ENCODE results near the gene HTR2A. TPM values are rescaled to one million over a fixed set of nuclear protein-coding genes. Genes with fewer than 3 reads are reported as not detected.

The HTR2A gene
- total RNA-seq, 1 donor from 2014 or later, result 0.19 TPM

DNA sequence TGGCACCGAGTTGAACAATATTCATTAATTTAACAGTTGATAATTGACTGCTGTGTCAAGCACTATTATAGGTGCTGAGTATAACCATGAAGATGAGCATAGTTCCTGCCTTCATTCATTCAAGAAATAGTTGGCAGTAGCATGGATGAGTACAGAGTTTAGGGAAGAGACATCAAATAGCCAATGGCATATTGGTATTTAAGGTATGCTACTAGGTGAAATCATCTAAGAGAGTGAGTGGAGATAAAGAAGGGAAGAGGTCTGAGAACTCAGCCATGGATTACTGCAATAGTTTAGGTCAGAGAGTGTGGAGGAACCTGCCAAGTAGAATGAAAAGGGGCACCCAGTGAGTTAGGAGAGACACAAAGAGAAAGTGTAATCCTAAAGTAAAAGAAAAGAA lies 4.9 kb upstream of the HTR2A start:
- H3K27ac ChIP-seq, result no peak overlapping the region
- Mint-ChIP-seq H3K36me3 (no peaks in the 10 kb centered on the region), H3K4me3 (no peak overlapping the region)

DNA sequence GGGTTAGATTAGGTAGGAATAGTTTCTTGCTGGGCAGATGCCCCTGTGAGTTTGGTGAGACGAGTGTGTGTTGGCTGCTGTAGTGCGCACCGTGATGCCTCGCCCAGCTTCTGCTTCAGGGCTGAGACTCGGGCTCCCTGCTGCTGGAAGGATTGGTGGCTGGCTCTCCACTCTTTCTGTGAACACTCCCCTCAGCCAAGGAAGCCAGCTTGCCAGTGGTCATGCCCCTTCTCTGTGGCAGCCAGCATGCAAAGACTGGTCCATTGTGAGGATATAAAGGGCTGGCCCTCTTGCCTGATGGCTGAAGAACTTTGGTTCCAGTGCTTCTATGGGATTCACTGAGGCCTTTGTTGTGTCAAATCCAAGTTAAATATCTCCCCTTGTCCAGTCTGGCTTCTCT lies 2.9 kb upstream of the HTR2A start:
- no peaks in the 10 kb centered on the region for H3K36me3 ChIP-seq
- Mint-ChIP-seq H3K4me3 (no peak overlapping the region), H3K36me3 (no peaks in the 10 kb centered on the region), H3K9me3 (no peaks in the 10 kb centered on the region), H3K4me1 (peaks cover 33% of the 10 kb centered on the region), H3K27me3 (ENCODE audit: insufficient read depth, low read depth) (no peaks in the 10 kb centered on the region), H3K27ac (no peak overlapping the region)
- H3K4me3 ChIP-seq, result no peak overlapping the region
- DNase-seq (ENCODE audit: low spot score), result no peak
- TF ChIP-seq EZH2 (IDR thresholded peaks at IDR 0.05) (no peak), EZH2phosphoT487 (IDR thresholded peaks at IDR 0.05) (no peak)
- TF ChIP-seq, protein P1, sequence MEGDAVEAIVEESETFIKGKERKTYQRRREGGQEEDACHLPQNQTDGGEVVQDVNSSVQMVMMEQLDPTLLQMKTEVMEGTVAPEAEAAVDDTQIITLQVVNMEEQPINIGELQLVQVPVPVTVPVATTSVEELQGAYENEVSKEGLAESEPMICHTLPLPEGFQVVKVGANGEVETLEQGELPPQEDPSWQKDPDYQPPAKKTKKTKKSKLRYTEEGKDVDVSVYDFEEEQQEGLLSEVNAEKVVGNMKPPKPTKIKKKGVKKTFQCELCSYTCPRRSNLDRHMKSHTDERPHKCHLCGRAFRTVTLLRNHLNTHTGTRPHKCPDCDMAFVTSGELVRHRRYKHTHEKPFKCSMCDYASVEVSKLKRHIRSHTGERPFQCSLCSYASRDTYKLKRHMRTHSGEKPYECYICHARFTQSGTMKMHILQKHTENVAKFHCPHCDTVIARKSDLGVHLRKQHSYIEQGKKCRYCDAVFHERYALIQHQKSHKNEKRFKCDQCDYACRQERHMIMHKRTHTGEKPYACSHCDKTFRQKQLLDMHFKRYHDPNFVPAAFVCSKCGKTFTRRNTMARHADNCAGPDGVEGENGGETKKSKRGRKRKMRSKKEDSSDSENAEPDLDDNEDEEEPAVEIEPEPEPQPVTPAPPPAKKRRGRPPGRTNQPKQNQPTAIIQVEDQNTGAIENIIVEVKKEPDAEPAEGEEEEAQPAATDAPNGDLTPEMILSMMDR (IDR thresholded peaks at IDR 0.05), result no peak
- H3F3A ChIP-seq (ENCODE audit: low read depth), result no peaks in the 10 kb centered on the region
- no peaks in the 10 kb centered on the region for H3K9me3 ChIP-seq (ENCODE audit: low read depth)
- H3K27ac ChIP-seq, result no peak overlapping the region
- no peak overlapping the region for H3K9ac ChIP-seq
- no peaks in the 10 kb centered on the region for H3K79me2 ChIP-seq (ENCODE audit: low read depth)
- no peak overlapping the region for H3K4me2 ChIP-seq
- no peak overlapping the region for H2AFZ ChIP-seq (replicated peaks)
- peaks cover 22% of the 10 kb centered on the region for H3K4me1 ChIP-seq
- H4K20me1 ChIP-seq (ENCODE audit: low read depth), result no peaks in the 10 kb centered on the region
- no peaks in the 10 kb centered on the region for H3K27me3 ChIP-seq

More for the DNA sequence above, 4.9 kb upstream of the HTR2A start:
- Histone ChIP-seq H3K9me3 (ENCODE audit: low read depth) (no peaks in the 10 kb centered on the region), H4K20me1 (ENCODE audit: low read depth) (no peaks in the 10 kb centered on the region), H3K36me3 (no peaks in the 10 kb centered on the region), H3K79me2 (ENCODE audit: low read depth) (no peaks in the 10 kb centered on the region), H3K4me2 (no peak overlapping the region), H3K9ac (no peak overlapping the region), H3F3A (ENCODE audit: low read depth) (no peaks in the 10 kb centered on the region), H3K4me3 (no peak overlapping the region), H3K4me1 (peaks cover 5% of the 10 kb centered on the region), H3K27me3 (no peaks in the 10 kb centered on the region), H2AFZ (replicated peaks) (no peak overlapping the region)
- Mint-ChIP-seq H3K27ac (no peak overlapping the region), H3K4me1 (peaks cover 14% of the 10 kb centered on the region), H3K27me3 (ENCODE audit: insufficient read depth, low read depth) (no peaks in the 10 kb centered on the region), H3K9me3 (no peaks in the 10 kb centered on the region)
- no peak for DNase-seq (ENCODE audit: low spot score)
- TF ChIP-seq, protein P1 (IDR thresholded peaks at IDR 0.05), result no peak
- TF ChIP-seq EZH2phosphoT487 (IDR thresholded peaks at IDR 0.05) (no peak), EZH2 (IDR thresholded peaks at IDR 0.05) (no peak)

DNA sequence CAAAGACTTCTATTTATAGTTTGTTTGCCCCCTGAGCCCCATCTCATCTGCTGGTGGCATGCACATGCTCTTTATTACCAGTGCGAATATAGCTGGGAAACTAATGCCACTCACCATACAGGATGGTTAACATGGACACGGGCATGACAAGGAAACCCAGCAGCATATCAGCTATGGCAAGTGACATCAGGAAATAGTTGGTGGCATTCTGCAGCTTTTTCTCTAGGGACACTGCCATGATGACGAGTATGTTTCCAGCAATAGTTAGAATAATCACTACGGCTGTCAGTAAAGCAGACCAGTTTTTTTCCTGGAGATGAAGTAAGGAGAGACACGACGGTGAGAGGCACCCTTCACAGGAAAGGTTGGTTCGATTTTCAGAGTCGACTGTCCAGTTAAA lies 1.5 kb downstream of the HTR2A start:
- Histone ChIP-seq H3K4me2 (no peak overlapping the region), H3K79me2 (ENCODE audit: low read depth) (no peaks in the 10 kb centered on the region), H3F3A (ENCODE audit: low read depth) (no peaks in the 10 kb centered on the region), H3K36me3 (no peaks in the 10 kb centered on the region), H3K27ac (no peak overlapping the region), H4K20me1 (ENCODE audit: low read depth) (no peaks in the 10 kb centered on the region), H3K4me3 (no peak overlapping the region), H2AFZ (replicated peaks) (no peak overlapping the region), H3K9ac (no peak overlapping the region), H3K27me3 (no peaks in the 10 kb centered on the region), H3K4me1 (peaks cover 36% of the 10 kb centered on the region), H3K9me3 (ENCODE audit: low read depth) (no peaks in the 10 kb centered on the region)
- no peak for TF ChIP-seq EZH2phosphoT487 (IDR thresholded peaks at IDR 0.05)
- no peak for TF ChIP-seq EZH2 (IDR thresholded peaks at IDR 0.05)
- TF ChIP-seq, protein P1 (IDR thresholded peaks at IDR 0.05), result no peak
- Mint-ChIP-seq H3K36me3 (no peaks in the 10 kb centered on the region), H3K9me3 (no peaks in the 10 kb centered on the region), H3K27ac (peak overlapping the region; percentile 30), H3K4me3 (peak overlapping the region; percentile 67), H3K4me1 (peaks cover 46% of the 10 kb centered on the region), H3K27me3 (ENCODE audit: insufficient read depth, low read depth) (peaks cover 2% of the 10 kb centered on the region)
- DNase-seq (ENCODE audit: low spot score), result no peak

Measured in neural progenitor cell (in vitro differentiated cells).